Measurements from ENCODE around the gene MRPL10. TPM values are rescaled to one million over a fixed set of nuclear protein-coding genes. Genes with fewer than 3 reads are reported as not detected.

The MRPL10 gene
- total and polyA plus RNA-seq, 11 donors = 43.8 to 79.2 (median 63.2) TPM

- Histone ChIP-seq H3K27ac (no peak overlapping the region), H3K4me1 (peaks cover 4 to 32% (median 13%) of the 10 kb centered on the region in 12 donors), H3K36me3 (no peaks in the 10 kb centered on the region), H3K4me3 (no peak overlapping the region), H3K9me3 (no peaks in the 10 kb centered on the region), H3K27me3 (peaks cover 23 to 84% (median 51%) of the 10 kb centered on the region in 9 donors)
- intact Hi-C loops (cut with DNase I) = loop anchor here in 4 of 10 donors (5.0 to 10.0 kb wide), 4 partner anchors 97 to 170 kb away; partner anchors contain the start of genes PNPO (in 2 of the 4) and CDK5RAP3 (in 1 of the 4)
- ATAC-seq (no peak), DNase-seq (no peak)
- TF ChIP-seq POLR2A (IDR thresholded peaks at IDR 0.05) = no peak
- TF ChIP-seq, protein P1, sequence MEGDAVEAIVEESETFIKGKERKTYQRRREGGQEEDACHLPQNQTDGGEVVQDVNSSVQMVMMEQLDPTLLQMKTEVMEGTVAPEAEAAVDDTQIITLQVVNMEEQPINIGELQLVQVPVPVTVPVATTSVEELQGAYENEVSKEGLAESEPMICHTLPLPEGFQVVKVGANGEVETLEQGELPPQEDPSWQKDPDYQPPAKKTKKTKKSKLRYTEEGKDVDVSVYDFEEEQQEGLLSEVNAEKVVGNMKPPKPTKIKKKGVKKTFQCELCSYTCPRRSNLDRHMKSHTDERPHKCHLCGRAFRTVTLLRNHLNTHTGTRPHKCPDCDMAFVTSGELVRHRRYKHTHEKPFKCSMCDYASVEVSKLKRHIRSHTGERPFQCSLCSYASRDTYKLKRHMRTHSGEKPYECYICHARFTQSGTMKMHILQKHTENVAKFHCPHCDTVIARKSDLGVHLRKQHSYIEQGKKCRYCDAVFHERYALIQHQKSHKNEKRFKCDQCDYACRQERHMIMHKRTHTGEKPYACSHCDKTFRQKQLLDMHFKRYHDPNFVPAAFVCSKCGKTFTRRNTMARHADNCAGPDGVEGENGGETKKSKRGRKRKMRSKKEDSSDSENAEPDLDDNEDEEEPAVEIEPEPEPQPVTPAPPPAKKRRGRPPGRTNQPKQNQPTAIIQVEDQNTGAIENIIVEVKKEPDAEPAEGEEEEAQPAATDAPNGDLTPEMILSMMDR (IDR thresholded peaks at IDR 0.05) = peak in 4 of 12 donors; percentile 7 to 28 (median 22)
- WGBS, 4 donors = 33 to 48% (median 43%) methylated on average over 6 to 71 of the region's 71 CpGs
Measured at GRCh38 chr17:47847341-47848197, 16.2 kb upstream of the MRPL10 start.

- 22 to 45% (median 28%) methylated on average over 26 to 31 of the region's 31 CpGs for WGBS, 4 donors
- peaks cover 16 to 77% (median 44%) of the 10 kb centered on the region in 9 donors for H3K27me3 ChIP-seq
- no peaks in the 10 kb centered on the region for H3K36me3 ChIP-seq
- intact Hi-C loops (cut with DNase I) = loop anchor here in 4 of 10 donors (5.0 to 10.0 kb wide), 4 partner anchors 98 to 170 kb away; partner anchors contain the start of genes PNPO (in 2 of the 4) and CDK5RAP3 (in 1 of the 4)
- peaks cover 4 to 31% (median 13%) of the 10 kb centered on the region in 12 donors for H3K4me1 ChIP-seq
- DNase-seq (no peak), ATAC-seq (no peak)
- H3K4me3 ChIP-seq = no peak overlapping the region
- H3K27ac ChIP-seq = no peak overlapping the region
- no peaks in the 10 kb centered on the region for H3K9me3 ChIP-seq
- TF ChIP-seq, protein P1 (IDR thresholded peaks at IDR 0.05) = no peak
- no peak for TF ChIP-seq POLR2A (IDR thresholded peaks at IDR 0.05)
Measured at GRCh38 chr17:47846716-47847340, 15.5 kb upstream of the MRPL10 start.

GRCh38 chr17:47845716-47846075 is 14.4 kb upstream of the MRPL10 start:
- intact Hi-C loops (cut with DNase I) = loop anchor here in 6 of 10 donors (1.0 to 10.0 kb wide), 6 partner anchors 43 to 172 kb away; partner anchors contain the start of genes PNPO (in 2 of the 6) and CDK5RAP3 (in 1 of the 6)
- peaks cover 3 to 26% (median 7%) of the 10 kb centered on the region in 12 donors for H3K4me1 ChIP-seq
- 68 to 81% (median 70%) methylated on average over 3 of the region's 3 CpGs for WGBS, 4 donors
- H3K27me3 ChIP-seq = peaks cover 14 to 67% (median 34%) of the 10 kb centered on the region in 9 donors
- TF ChIP-seq, protein P1 (IDR thresholded peaks at IDR 0.05) = no peak
- no peak for TF ChIP-seq POLR2A (IDR thresholded peaks at IDR 0.05)
- no peaks in the 10 kb centered on the region for H3K36me3 ChIP-seq
- H3K27ac ChIP-seq = no peak overlapping the region
- H3K9me3 ChIP-seq = no peaks in the 10 kb centered on the region
- no peak for DNase-seq
- no peak overlapping the region for H3K4me3 ChIP-seq
- no peak for ATAC-seq

All from heart left ventricle (tissue), 16 donors.